ENCODE data around the gene DCAF4. TPM values are rescaled to one million over a fixed set of nuclear protein-coding genes. Genes with fewer than 3 reads are reported as not detected.

Gene DCAF4
- total RNA-seq, 1 experiment from 2014 or later = 19.6 TPM

- TF ChIP-seq STAT6 (CRISPR knock-in tag; conservative IDR thresholded peaks at IDR 0.05; ENCODE audit: low read depth) (no peak), FOXK1 (CRISPR knock-in tag; IDR thresholded peaks at IDR 0.05) (no peak), JUN (CRISPR knock-in tag; IDR thresholded peaks at IDR 0.05) (no peak)
Observed at GRCh38 chr14:72917094-72917802, 9.0 kb upstream of the DCAF4 start (continued).

- ChIA-PET POLR2A (no interaction called here), CTCF (interaction anchor here (1.0 to 2.5 kb wide), 5 partner anchors 15 to 406 kb away, joined by 3 to 10 read pairs (median 6); no protein-coding TSS in a partner anchor)
- Mint-ChIP-seq H3K27me3 (ENCODE audit: low read depth) (peaks cover 10% of the 10 kb centered on the region), H3K27ac (no peak overlapping the region), H3K4me3 (no peak overlapping the region), H3K36me3 (no peaks in the 10 kb centered on the region), H3K9me3 (no peaks in the 10 kb centered on the region), H3K4me1 (no peaks in the 10 kb centered on the region)
- TF ChIP-seq JUN (CRISPR knock-in tag; IDR thresholded peaks at IDR 0.05) (no peak), ZMAT4 (CRISPR knock-in tag; IDR thresholded peaks at IDR 0.05) (no peak), CTCF (IDR thresholded peaks at IDR 0.05) (no peak)
- ATAC-seq (peak; percentile 46; the same call in 1 of the 2 replicates), DNase-seq (ENCODE audit: low spot score) (no peak)
Observed at GRCh38 chr14:72920008-72920407, 6.3 kb upstream of the DCAF4 start.

GRCh38 chr14:72921396-72921795 lies 4.9 kb upstream of the DCAF4 start:
- H3K4me3 Mint-ChIP-seq = no peak overlapping the region
- H3K27me3 Mint-ChIP-seq (ENCODE audit: low read depth) = peaks cover 20% of the 10 kb centered on the region
- H3K36me3 Mint-ChIP-seq = no peaks in the 10 kb centered on the region
- TF ChIP-seq E2F1 (CRISPR knock-in tag; IDR thresholded peaks at IDR 0.05) (no peak), ZNF532 (CRISPR knock-in tag; IDR thresholded peaks at IDR 0.05; ENCODE audit: borderline replicate concordance) (no peak), AR (CRISPR knock-in tag; IDR thresholded peaks at IDR 0.05) (no peak), MYBL2 (CRISPR knock-in tag; IDR thresholded peaks at IDR 0.05) (no peak), NR3C1 (CRISPR knock-in tag; conservative IDR thresholded peaks at IDR 0.05; ENCODE audit: low read depth) (no peak), ZBTB21 (CRISPR knock-in tag; IDR thresholded peaks at IDR 0.05; ENCODE audit: borderline replicate concordance) (no peak), CBFB (CRISPR knock-in tag; IDR thresholded peaks at IDR 0.05; ENCODE audit: low read depth) (no peak)
- DNase-seq (ENCODE audit: low spot score) = no peak
- no peaks in the 10 kb centered on the region for H3K9me3 Mint-ChIP-seq
- no peak overlapping the region for H3K27ac Mint-ChIP-seq
- ChIA-PET POLR2A (no interaction called here), CTCF (interaction anchor here (0.6 kb wide), 1 partner anchor 27 kb away, joined by 3 read pairs; no protein-coding TSS in a partner anchor)
- ATAC-seq = no peak
- peaks cover 9% of the 10 kb centered on the region for H3K4me1 Mint-ChIP-seq

All from WTC11 (cell line).